ENCODE measurements around the gene SDK2. TPM values are rescaled to one million over a fixed set of nuclear protein-coding genes. Genes with fewer than 3 reads are reported as not detected.
"Not testable (repeated sequence)": the region's sequence is repeated elsewhere in the genome, so short reads cannot be mapped to it uniquely, and the experiment has no call there.

The SDK2 gene
- polyA plus RNA-seq, 6 donors from 2014 or later, result 0.10 to 6.3 (median 1.6) TPM

DNA sequence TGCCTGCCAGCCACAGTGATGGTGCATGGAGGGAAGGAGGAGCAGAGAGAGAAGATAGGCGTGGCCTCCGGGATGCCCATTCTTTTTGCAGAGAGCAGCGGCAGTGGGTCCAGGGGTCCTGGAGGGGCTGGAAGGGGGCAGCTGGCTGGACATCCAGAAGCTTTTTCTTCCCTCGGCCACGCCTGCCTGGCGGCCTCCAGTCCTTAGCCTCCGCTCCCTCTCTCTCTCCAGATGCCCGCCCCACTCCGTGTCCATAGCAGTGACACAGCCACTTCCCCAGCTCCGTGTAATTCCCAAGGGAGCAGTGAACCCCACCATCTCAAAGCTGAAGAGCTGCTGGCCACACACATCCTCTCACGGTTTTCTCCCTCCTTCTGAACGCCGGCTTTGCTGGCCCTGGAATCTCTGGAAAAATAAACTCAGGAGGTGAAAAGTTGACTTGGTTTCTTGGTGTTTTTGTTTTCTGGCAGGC lies 306.2 kb downstream of the SDK2 start:
- H3K27me3 Mint-ChIP-seq, result no peaks in the 10 kb centered on the region
- ATAC-seq (ENCODE audit: low read depth in 2 of 2), result no peak
- no peak overlapping the region for H3K4me3 Mint-ChIP-seq
- no peaks in the 10 kb centered on the region for H3K36me3 Mint-ChIP-seq
- no peaks in the 10 kb centered on the region for H3K9me3 Mint-ChIP-seq
- peak overlapping the region in 2 of 6 donors; percentile 65 to 68 for H3K27ac Mint-ChIP-seq
- no peaks in the 10 kb centered on the region for H3K4me1 Mint-ChIP-seq
- DNase-seq, result no peak

DNA sequence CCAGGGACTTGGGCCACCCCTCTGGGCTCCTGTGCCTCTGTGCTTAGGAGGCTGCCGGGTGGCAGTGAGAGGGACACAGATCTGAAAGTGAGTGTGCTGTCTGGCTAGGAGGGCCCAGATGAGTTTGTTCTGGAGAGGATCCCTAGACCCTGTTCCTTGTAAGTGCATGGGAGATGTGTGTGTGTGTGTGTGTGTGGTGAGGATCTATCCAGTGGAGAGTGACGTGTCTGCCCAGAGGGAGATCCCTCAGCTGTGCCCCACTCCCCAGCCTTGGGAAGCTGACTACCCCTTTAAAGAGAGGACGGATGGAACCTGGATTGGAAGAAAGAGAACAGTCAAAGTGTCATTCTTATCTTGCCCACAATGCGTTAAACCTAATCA lies 306.9 kb downstream of the SDK2 start:
- Mint-ChIP-seq H3K9me3 (no peaks in the 10 kb centered on the region), H3K4me3 (no peak overlapping the region), H3K4me1 (no peaks in the 10 kb centered on the region), H3K27ac (peak overlapping the region in 1 of 6 donors; percentile 9), H3K27me3 (no peaks in the 10 kb centered on the region), H3K36me3 (no peaks in the 10 kb centered on the region)
- no peak for DNase-seq
- ATAC-seq (ENCODE audit: low read depth in 2 of 2), result no peak

- no peak for ATAC-seq (ENCODE audit: low read depth in 2 of 2)
- no peak overlapping the region for H3K4me3 Mint-ChIP-seq
- H3K9me3 Mint-ChIP-seq, result no peaks in the 10 kb centered on the region
- H3K27ac Mint-ChIP-seq, result peak overlapping the region in 1 of 6 donors; percentile 9
- H3K36me3 Mint-ChIP-seq, result no peaks in the 10 kb centered on the region
- H3K27me3 Mint-ChIP-seq, result no peaks in the 10 kb centered on the region
- H3K4me1 Mint-ChIP-seq, result no peaks in the 10 kb centered on the region
- no peak for DNase-seq
These were observed 307.6 kb downstream of the SDK2 start for GRCh38 chr17:73336408-73337329.

- DNase-seq, result no peak
- Mint-ChIP-seq H3K27me3 (no peaks in the 10 kb centered on the region), H3K4me3 (no peak overlapping the region), H3K4me1 (no peaks in the 10 kb centered on the region), H3K27ac (no peak overlapping the region), H3K36me3 (no peaks in the 10 kb centered on the region), H3K9me3 (no peaks in the 10 kb centered on the region)
- no peak for ATAC-seq (ENCODE audit: low read depth in 2 of 2)
These were observed 308.4 kb downstream of the SDK2 start for GRCh38 chr17:73335591-73336407.

DNA sequence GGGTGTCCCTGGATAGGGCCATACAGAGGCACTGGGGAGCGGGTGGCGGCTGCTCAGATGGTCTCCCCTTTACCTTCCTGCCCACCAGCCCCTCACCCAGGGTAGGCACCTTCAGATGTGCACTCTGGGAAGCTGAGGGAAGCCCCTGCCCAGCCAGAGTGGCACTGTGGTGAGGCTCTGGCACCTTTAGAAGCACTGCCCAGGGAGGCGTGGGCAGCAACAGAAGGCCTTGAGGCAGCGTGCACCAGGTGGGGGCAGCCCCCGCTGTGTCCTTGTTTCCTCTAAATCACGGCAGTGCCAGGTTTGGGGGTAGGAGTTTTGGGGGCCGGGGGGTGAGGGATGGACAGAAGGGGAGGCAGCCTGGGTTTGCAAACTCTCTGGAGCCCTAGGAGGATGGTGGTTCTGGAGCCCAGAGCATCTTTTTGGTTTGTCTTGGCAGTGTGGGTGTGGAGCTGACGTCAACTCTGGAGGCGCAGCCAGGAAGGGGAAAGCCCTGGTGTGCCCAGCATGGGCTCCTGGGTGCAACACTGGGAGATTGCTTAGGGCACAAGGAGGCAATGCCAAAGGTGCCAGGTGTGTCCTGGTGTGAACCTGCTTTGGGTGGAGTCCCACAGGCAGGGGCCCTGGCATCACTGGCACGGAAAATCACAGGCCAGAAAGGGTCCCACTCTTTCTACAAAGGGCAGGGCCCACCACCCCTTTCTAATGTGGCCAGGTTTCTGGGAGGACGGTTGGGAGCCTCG lies 309.3 kb downstream of the SDK2 start:
- no peak overlapping the region for H3K4me3 Mint-ChIP-seq
- ATAC-seq (ENCODE audit: low read depth in 2 of 2), result no peak
- no peaks in the 10 kb centered on the region for H3K27me3 Mint-ChIP-seq
- H3K27ac Mint-ChIP-seq, result peak overlapping the region in 1 of 6 donors; percentile 15
- H3K9me3 Mint-ChIP-seq, result no peaks in the 10 kb centered on the region
- H3K36me3 Mint-ChIP-seq, result no peaks in the 10 kb centered on the region
- DNase-seq, result no peak
- no peaks in the 10 kb centered on the region for H3K4me1 Mint-ChIP-seq

DNA sequence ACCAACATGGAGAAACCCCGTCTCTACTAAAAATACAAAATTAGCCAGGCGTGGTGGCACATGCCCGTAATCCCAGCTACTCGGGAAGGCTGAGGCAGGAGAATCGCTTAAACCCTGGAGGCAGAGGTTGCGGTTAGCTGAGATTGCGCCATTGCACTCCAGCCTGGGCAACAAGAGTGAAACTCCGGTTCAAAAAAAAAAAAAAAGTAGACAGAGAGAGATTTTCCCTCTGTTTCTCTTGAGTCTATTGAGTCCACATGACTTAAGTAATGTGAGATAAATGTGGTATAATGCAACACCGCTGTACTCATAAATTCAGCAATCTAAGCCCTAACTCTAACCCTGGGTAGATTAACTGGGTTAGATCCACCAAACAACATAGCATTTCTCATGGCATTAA lies 310.8 kb downstream of the SDK2 start:
- H3K4me3 Mint-ChIP-seq; H3K27me3 Mint-ChIP-seq; DNase-seq; H3K27ac Mint-ChIP-seq; ATAC-seq (ENCODE audit: low read depth in 2 of 2); H3K36me3 Mint-ChIP-seq; H3K9me3 Mint-ChIP-seq; H3K4me1 Mint-ChIP-seq: not testable (repeated sequence)

GRCh38 chr17:73331060-73331459 lies 313.2 kb downstream of the SDK2 start:
- no peaks in the 10 kb centered on the region for H3K4me1 Mint-ChIP-seq
- ATAC-seq (ENCODE audit: low read depth in 2 of 2) (no peak), DNase-seq (no peak)
- no peak overlapping the region for H3K4me3 Mint-ChIP-seq
- peaks cover 0 to 6% of the 10 kb centered on the region in 2 donors for H3K36me3 Mint-ChIP-seq
- H3K27me3 Mint-ChIP-seq, result peaks cover 0 to 16% (median 16%) of the 10 kb centered on the region in 3 donors
- peak overlapping the region in 2 of 6 donors; percentile 51 to 88 for H3K27ac Mint-ChIP-seq
- no peaks in the 10 kb centered on the region for H3K9me3 Mint-ChIP-seq

DNA sequence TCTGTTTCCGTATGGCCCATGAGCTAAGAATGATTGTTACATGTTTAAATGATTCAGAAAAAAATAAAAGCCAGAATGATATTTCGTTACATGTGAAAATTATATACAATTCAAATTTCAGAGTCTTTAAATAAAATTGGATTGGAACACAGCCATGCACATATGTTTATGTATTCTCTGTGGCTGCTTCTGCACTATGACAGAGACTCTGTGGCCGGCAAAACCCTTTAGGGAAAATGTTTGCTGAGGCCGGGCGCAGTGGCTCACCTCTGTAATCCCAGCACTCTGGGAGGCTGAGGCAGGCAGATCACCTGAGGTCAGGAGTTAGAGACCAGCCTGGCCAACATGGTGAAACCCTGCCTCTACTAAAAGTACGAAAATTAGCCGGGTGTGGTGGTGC lies 316.6 kb downstream of the SDK2 start:
- no peak for DNase-seq
- ATAC-seq (ENCODE audit: low read depth in 2 of 2), result no peak
- H3K9me3 Mint-ChIP-seq, result peaks cover 0 to 4% (median 0%) of the 10 kb centered on the region in 7 donors
- H3K4me3 Mint-ChIP-seq, result no peak overlapping the region
- peaks cover 8 to 38% (median 34%) of the 10 kb centered on the region in 3 donors for H3K27me3 Mint-ChIP-seq
- H3K4me1 Mint-ChIP-seq, result no peaks in the 10 kb centered on the region
- no peak overlapping the region for H3K27ac Mint-ChIP-seq
- H3K36me3 Mint-ChIP-seq, result peaks cover 0 to 6% of the 10 kb centered on the region in 2 donors

DNA sequence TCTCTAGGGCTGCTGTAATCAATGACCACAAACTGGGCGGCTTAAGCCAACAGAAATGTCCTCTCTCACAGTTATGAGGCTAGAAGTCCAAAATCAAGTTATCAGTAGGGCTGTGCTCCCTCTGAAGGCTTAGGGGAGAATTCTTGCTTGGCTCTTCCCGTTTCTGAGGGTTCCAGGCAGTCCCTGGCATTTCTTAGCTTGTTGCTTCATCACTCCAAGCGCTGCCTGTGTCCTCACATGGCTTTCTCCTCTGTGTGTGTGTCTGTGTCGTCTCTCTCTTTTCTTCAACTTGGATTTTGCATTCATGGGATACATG lies 318.8 kb downstream of the SDK2 start:
- H3K36me3 Mint-ChIP-seq, result peaks cover 0 to 6% of the 10 kb centered on the region in 2 donors
- H3K9me3 Mint-ChIP-seq, result peaks cover 0 to 4% (median 0%) of the 10 kb centered on the region in 7 donors
- ATAC-seq (ENCODE audit: low read depth in 2 of 2), result no peak
- no peak overlapping the region for H3K4me3 Mint-ChIP-seq
- no peak for DNase-seq
- no peaks in the 10 kb centered on the region for H3K4me1 Mint-ChIP-seq
- H3K27me3 Mint-ChIP-seq, result peaks cover 8 to 38% (median 34%) of the 10 kb centered on the region in 3 donors
- no peak overlapping the region for H3K27ac Mint-ChIP-seq

GRCh38 chr17:73324711-73325526 lies 319.3 kb downstream of the SDK2 start:
- Mint-ChIP-seq H3K36me3 (peaks cover 0 to 6% of the 10 kb centered on the region in 2 donors), H3K27ac (no peak overlapping the region), H3K4me1 (no peaks in the 10 kb centered on the region), H3K9me3 (peaks cover 0 to 4% (median 0%) of the 10 kb centered on the region in 7 donors), H3K4me3 (no peak overlapping the region), H3K27me3 (peaks cover 8 to 38% (median 36%) of the 10 kb centered on the region in 3 donors)
- ATAC-seq (ENCODE audit: low read depth in 2 of 2), result no peak
- no peak for DNase-seq

DNA sequence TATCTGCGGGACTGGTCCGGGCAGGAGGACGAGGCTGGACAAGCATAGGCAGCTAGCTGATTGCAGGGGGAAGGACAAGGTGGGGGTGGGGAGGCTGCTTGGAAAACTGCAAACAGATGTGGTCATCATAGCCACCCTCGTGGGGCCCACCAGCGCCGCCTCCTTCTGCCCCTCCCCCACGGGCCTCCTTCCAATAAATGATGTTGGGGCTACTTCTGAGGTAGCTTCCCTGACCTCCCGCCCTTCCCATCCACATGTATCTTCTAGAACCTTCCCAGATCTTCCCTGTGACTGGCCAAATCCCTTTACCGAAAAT lies 320.1 kb downstream of the SDK2 start:
- ATAC-seq (ENCODE audit: low read depth in 2 of 2) (no peak), DNase-seq (no peak)
- peaks cover 0 to 4% (median 0%) of the 10 kb centered on the region in 7 donors for H3K9me3 Mint-ChIP-seq
- H3K4me1 Mint-ChIP-seq, result no peaks in the 10 kb centered on the region
- peaks cover 8 to 35% (median 34%) of the 10 kb centered on the region in 3 donors for H3K27me3 Mint-ChIP-seq
- H3K27ac Mint-ChIP-seq, result no peak overlapping the region
- no peak overlapping the region for H3K4me3 Mint-ChIP-seq
- peaks cover 0 to 6% of the 10 kb centered on the region in 2 donors for H3K36me3 Mint-ChIP-seq

GRCh38 chr17:73323409-73324159 lies 320.7 kb downstream of the SDK2 start:
- peaks cover 8 to 31% (median 29%) of the 10 kb centered on the region in 3 donors for H3K27me3 Mint-ChIP-seq
- H3K9me3 Mint-ChIP-seq, result peaks cover 0 to 4% (median 0%) of the 10 kb centered on the region in 7 donors
- no peaks in the 10 kb centered on the region for H3K4me1 Mint-ChIP-seq
- no peak overlapping the region for H3K4me3 Mint-ChIP-seq
- DNase-seq (no peak), ATAC-seq (ENCODE audit: low read depth in 2 of 2) (no peak)
- H3K27ac Mint-ChIP-seq, result no peak overlapping the region
- peaks cover 0 to 6% of the 10 kb centered on the region in 2 donors for H3K36me3 Mint-ChIP-seq
